Hematopoietic multipotent progenitor cell treated with erythropoietin and hydrocortisone succinate and interleukin-3 and kit ligand, for 8 days (in vitro differentiated cells): ENCODE measurements around the gene NFIX.
A peak's percentile ranks its signal among the peaks of the same experiment; 100 is the strongest.

ENCODE experiments used
- DNase-seq: peaks from one replicate; pipeline ENCODE4 v3.0.0-alpha.2; 2015

The NFIX gene

GRCh38 chr19:13060233-13060963, 65.1 kb downstream of the NFIX start:
- DNase-seq, result peak; percentile 77

GRCh38 chr19:13060964-13061927, 66.0 kb downstream of the NFIX start:
- DNase-seq, result peak; percentile 84

GRCh38 chr19:13062317-13062716, 67.0 kb downstream of the NFIX start:
- no peak for DNase-seq

GRCh38 chr19:13063461-13064091, 68.3 kb downstream of the NFIX start:
- DNase-seq, result no peak

GRCh38 chr19:13064092-13064489, 68.8 kb downstream of the NFIX start:
- no peak for DNase-seq

GRCh38 chr19:13066226-13066625, 71.0 kb downstream of the NFIX start:
- no peak for DNase-seq

GRCh38 chr19:13066933-13067807, 71.9 kb downstream of the NFIX start:
- DNase-seq, result no peak

- peak; percentile 35 for DNase-seq
Observed at GRCh38 chr19:13068085-13068846, 73.0 kb downstream of the NFIX start.

GRCh38 chr19:13069415-13070359, 74.4 kb downstream of the NFIX start:
- peak; percentile 99 for DNase-seq

GRCh38 chr19:13070425-13071140, 75.3 kb downstream of the NFIX start:
- no peak for DNase-seq

- DNase-seq, result no peak
Observed at GRCh38 chr19:13071444-13072187, 76.3 kb downstream of the NFIX start.

GRCh38 chr19:13072188-13072908, 77.1 kb downstream of the NFIX start:
- peak; percentile 60 for DNase-seq

GRCh38 chr19:13073263-13073662, 78.0 kb downstream of the NFIX start:
- DNase-seq, result no peak

GRCh38 chr19:13074378-13074777, 79.1 kb downstream of the NFIX start:
- peak; percentile 32 for DNase-seq

- peak; percentile 58 for DNase-seq
Observed at GRCh38 chr19:13076320-13076719, 81.0 kb downstream of the NFIX start.

GRCh38 chr19:13076787-13077186, 81.5 kb downstream of the NFIX start:
- DNase-seq, result peak; percentile 41

GRCh38 chr19:13077240-13077639, 82.0 kb downstream of the NFIX start:
- DNase-seq, result peak; percentile 91

GRCh38 chr19:13078381-13078780, 83.1 kb downstream of the NFIX start:
- DNase-seq, result peak; percentile 19
